Measurements from ENCODE around the gene NDE1. TPM values are rescaled to one million over a fixed set of nuclear protein-coding genes. Genes with fewer than 3 reads are reported as not detected.

Gene NDE1
- total RNA-seq, 2 experiments from 2014 or later: 107 to 117 TPM

- Mint-ChIP-seq H3K4me3 (no peak overlapping the region), H3K36me3 (ENCODE audit: low read depth) (no peaks in the 10 kb centered on the region), H3K27ac (no peak overlapping the region), H3K9me3 (ENCODE audit: low read depth) (no peaks in the 10 kb centered on the region), H3K27me3 (no peaks in the 10 kb centered on the region), H3K4me1 (no peaks in the 10 kb centered on the region)
- DNase-seq (no peak), ATAC-seq (no peak)
- POLR2A ChIA-PET: no interaction called here
- CTCF ChIA-PET: no interaction called here
- intact Hi-C loops (cut with DNase I, micrococcal nuclease): no loop called here
Observed at GRCh38 chr16:15771694-15772093, 121.6 kb downstream of the NDE1 start.

GRCh38 chr16:15772579-15773293, 122.7 kb downstream of the NDE1 start:
- no peak for ATAC-seq
- Mint-ChIP-seq H3K4me1 (no peaks in the 10 kb centered on the region), H3K36me3 (ENCODE audit: low read depth) (no peaks in the 10 kb centered on the region), H3K9me3 (ENCODE audit: low read depth) (no peaks in the 10 kb centered on the region), H3K4me3 (no peak overlapping the region), H3K27me3 (no peaks in the 10 kb centered on the region), H3K27ac (no peak overlapping the region)
- CTCF ChIA-PET: interaction anchor here (1.4 kb wide), 1 partner anchor 49 kb away, joined by 4 read pairs; no protein-coding TSS in a partner anchor
- POLR2A ChIA-PET: no interaction called here
- no peak for DNase-seq
- intact Hi-C loops (cut with DNase I, micrococcal nuclease): no loop called here

GRCh38 chr16:15773968-15774367, 123.9 kb downstream of the NDE1 start:
- H3K9me3 Mint-ChIP-seq (ENCODE audit: low read depth): no peaks in the 10 kb centered on the region
- no peaks in the 10 kb centered on the region for H3K27me3 Mint-ChIP-seq
- H3K4me1 Mint-ChIP-seq: no peaks in the 10 kb centered on the region
- DNase-seq: no peak
- H3K36me3 Mint-ChIP-seq (ENCODE audit: low read depth): no peaks in the 10 kb centered on the region
- intact Hi-C loops (cut with DNase I, micrococcal nuclease): no loop called here
- ATAC-seq: no peak
- ChIA-PET POLR2A (no interaction called here), CTCF (no interaction called here)
- H3K27ac Mint-ChIP-seq: no peak overlapping the region
- no peak overlapping the region for H3K4me3 Mint-ChIP-seq

- DNase-seq (no peak), ATAC-seq (no peak)
- ChIA-PET CTCF (interaction anchor here (0.6 to 1.0 kb wide), 3 partner anchors 9 to 404 kb away, joined by 3 to 6 read pairs (median 4); no protein-coding TSS in a partner anchor), POLR2A (no interaction called here)
- Mint-ChIP-seq H3K4me1 (no peaks in the 10 kb centered on the region), H3K9me3 (ENCODE audit: low read depth) (no peaks in the 10 kb centered on the region), H3K27ac (no peak overlapping the region), H3K4me3 (no peak overlapping the region), H3K36me3 (ENCODE audit: low read depth) (no peaks in the 10 kb centered on the region), H3K27me3 (no peaks in the 10 kb centered on the region)
- intact Hi-C loops (cut with DNase I, micrococcal nuclease): no loop called here
Observed at GRCh38 chr16:15775209-15775608, 125.2 kb downstream of the NDE1 start.

GRCh38 chr16:15775663-15776304, 125.7 kb downstream of the NDE1 start:
- Mint-ChIP-seq H3K27me3 (no peaks in the 10 kb centered on the region), H3K4me1 (no peaks in the 10 kb centered on the region), H3K36me3 (ENCODE audit: low read depth) (no peaks in the 10 kb centered on the region), H3K27ac (no peak overlapping the region), H3K4me3 (no peak overlapping the region), H3K9me3 (ENCODE audit: low read depth) (no peaks in the 10 kb centered on the region)
- ChIA-PET CTCF (interaction anchor here (0.6 kb wide), 1 partner anchor 352 kb away, joined by 4 read pairs; no protein-coding TSS in a partner anchor), POLR2A (no interaction called here)
- ATAC-seq (no peak), DNase-seq (no peak)
- intact Hi-C loops (cut with DNase I, micrococcal nuclease): no loop called here

Other genes starting within 250 kb of the NDE1 start
- gene BMERB1, start 215.7 kb upstream of the NDE1 start, total RNA-seq: 10 to 100 TPM; 10.1 to 11.6 TPM
- 10 to 100 TPM; 50.2 to 72.5 TPM for gene MARF1, start 7.1 kb upstream of the NDE1 start, total RNA-seq
- not detected for gene MYH11, start 206.8 kb downstream of the NDE1 start, total RNA-seq
- gene CEP20, start 238.4 kb downstream of the NDE1 start, total RNA-seq: 10 to 100 TPM; 39.3 to 51.0 TPM